HG02610 (cell line): ENCODE measurements around the gene ANKRD11.
A peak's percentile ranks its signal among the peaks of the same experiment; 100 is the strongest.
"Not testable (repeated sequence)": the region's sequence is repeated elsewhere in the genome, so short reads cannot be mapped to it uniquely, and the experiment has no call there.

Experiments used
- ATAC-seq: cut with Tn5 transposase; IDR thresholded peaks from one replicate; pipeline ENCODE4 v1.9.1; 2021; ENCODE audit warnings: mild to moderate bottlenecking, moderate library complexity; ENCODE audit not compliant: unreplicated experiment

Gene ANKRD11

DNA sequence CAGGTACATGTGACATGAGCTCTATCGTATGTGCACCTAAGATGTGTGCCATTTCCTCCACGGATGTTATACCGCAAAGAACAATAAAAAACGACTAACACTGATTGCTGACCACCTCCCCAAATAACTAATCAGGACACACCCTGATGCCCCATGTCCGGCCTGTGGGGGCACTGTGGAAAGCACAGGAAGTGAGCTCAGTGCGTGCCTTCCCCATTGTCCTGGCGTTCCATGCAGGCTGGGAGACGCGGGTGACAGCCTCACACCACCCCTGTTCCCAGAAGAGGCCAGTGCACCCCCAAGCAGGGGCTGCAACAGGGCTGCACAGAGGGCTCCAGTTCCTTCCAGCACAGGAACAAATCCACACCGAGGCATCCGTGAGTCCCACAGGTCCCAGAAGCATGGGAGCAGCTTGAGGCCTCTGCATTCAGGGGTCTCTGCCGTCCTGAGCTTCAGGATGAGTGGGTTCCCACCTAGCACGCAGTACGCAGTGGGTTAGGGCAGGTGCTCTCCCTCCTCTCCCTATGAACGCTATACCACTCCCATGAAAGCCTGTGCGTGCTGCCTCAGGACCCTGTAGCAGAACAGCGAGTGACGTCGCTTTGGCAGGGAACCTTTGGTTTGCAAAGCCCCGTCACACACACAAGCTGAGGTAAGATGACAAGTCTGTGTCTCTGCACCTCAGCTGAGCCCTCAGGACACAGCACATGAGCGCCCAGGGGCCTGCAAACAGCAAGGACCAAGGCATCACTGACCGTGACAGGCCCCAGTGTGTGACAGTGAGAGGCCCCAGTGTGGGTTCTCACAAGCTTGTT lies 155.2 kb downstream of the ANKRD11 start:
- no peak for ATAC-seq

DNA sequence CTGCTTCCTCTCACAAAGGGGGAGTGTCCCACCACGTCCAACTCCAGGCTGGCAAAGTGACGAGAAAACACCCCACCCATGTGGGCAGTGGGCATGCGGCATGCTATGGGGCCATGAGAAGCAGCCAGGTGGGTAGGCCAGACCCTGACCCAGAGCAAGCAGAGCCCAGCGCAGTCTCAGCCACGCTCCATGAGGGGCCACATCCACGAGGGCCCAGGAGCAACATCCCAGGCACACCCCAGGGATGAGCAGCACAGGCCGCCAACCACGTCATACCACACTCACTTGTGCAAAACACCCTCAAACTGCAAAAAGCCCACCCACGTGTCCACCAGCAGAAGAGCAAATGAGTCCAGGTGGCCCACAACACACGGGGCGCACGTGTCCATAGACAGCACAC lies 155.9 kb downstream of the ANKRD11 start:
- ATAC-seq, result no peak

DNA sequence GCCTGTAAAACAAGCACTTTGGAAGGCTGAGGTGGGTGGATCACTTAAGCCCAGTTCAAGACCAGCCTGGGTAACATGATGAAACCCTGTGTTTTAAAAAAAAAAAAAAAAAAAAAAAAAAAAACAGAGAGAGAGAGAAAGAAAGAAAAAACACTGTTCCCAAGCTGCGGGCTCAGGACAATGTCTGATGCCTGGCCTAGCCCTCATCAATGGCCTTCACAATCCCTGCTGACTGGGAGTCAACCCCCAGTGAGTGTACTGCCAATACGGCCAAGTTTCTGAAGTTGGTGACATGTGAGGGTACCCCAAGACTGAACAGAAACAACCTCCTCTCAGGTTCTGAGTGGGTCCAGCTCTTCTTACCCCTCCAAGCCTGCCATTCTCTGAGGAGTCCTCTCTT lies 156.3 kb downstream of the ANKRD11 start:
- ATAC-seq, result no peak

DNA sequence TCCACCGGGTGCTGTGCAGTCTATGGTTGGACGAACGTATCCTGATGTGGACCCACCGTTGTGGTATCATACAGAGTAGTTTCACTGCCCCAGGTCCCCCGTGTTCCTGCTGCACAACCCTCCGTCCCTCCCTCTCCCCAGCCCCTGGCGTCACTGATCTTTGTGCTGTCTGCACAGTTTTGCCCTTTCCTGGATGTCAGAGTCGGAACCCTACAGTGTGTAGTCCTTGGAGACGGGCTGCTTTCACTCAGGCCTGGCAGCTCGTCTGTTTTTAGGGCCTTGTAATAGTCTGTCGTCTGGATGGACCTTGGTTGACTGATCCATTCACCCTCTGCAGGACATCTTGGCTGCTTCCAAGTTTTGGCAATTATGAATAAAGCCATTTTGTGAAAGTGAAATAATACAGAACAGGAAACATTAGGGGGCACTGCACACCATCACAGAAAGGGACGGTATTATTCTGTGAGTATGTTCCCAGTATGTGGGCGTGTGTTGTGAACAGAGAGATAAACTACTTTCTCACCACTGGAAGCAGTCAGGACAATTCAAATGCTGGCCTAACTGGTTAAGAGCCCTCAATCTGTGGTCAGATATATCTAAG lies 156.9 kb downstream of the ANKRD11 start:
- not testable (repeated sequence) for ATAC-seq

DNA sequence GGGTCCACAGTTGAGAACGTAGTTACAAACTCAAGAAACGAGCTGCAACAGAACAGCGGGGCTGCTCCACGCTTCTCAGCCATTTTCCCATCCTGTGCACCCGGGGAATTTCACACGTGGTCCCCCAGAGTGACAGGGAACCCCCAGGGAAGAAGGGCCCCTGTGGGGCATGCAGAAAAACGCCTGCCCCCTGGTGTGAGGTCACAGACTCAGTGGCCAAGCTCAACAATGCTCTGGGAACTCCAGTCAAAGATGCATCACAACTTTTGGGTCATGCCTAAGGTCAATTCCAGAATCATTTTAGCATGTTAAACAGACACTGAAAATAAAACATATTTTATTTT lies 157.5 kb downstream of the ANKRD11 start:
- no peak for ATAC-seq

DNA sequence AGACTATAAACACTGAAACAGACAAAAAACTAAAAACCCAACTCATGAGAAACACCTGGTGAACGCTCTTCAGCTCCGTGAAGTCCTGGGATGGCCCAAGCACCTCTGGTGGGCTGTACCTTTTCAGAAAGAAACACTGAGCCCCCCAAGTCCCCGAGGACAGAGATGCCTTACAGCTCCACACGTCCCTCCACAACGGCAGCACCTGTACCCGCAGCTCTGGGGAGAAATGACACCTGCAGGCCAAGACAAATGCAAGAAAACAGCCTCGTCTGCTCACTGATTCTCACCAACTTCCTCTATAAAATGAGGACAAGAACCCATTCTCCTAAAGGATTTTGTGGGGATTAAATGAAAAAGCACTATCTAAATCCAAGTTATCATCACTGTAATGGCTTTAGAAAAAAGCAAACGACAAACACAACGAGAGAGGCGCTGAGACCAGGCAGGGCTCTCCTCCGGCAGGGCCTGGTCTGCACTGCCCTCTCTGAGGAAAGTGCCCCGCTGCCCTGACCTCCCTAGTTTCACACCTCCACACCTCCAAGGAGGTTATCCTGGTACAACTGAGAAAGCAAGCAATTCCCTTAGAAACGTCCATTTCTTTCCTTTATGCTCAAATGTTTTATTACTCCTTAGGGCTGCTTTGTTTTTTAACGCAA lies 158.0 kb downstream of the ANKRD11 start:
- ATAC-seq, result no peak

DNA sequence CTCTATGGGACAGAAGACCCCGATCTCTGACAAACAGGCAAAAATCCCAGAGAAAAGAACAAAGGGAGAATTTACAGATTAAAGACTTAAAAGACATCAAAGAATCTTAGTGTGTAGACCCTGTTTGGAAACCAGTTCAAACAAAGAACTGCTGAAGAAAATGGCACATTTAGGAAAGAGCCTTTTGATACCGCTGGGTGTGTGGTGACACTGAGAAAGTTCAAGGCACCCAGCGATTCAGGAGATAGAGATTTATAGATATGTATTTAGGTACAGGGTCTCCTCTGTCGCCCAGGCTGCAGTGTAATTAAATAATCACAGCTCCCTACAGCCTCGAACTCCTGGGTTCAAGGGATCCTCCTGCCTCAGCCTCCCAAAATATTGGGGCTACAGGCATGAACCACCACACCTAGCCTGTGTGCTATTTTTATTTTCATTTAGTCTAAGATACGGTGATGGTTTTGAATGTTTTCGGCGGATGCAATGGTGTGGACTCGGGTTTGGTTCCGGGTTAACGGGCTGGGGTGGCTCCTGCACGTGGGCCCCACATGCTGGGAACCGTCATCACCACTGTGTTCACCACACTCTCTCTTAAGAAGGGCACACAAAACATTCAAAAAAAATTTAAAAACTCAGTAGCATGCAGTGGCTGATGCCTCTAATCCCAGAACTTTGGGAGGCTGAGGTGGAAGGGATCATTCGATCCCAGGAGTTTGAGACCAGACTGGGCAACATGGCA lies 158.8 kb downstream of the ANKRD11 start:
- no peak for ATAC-seq

DNA sequence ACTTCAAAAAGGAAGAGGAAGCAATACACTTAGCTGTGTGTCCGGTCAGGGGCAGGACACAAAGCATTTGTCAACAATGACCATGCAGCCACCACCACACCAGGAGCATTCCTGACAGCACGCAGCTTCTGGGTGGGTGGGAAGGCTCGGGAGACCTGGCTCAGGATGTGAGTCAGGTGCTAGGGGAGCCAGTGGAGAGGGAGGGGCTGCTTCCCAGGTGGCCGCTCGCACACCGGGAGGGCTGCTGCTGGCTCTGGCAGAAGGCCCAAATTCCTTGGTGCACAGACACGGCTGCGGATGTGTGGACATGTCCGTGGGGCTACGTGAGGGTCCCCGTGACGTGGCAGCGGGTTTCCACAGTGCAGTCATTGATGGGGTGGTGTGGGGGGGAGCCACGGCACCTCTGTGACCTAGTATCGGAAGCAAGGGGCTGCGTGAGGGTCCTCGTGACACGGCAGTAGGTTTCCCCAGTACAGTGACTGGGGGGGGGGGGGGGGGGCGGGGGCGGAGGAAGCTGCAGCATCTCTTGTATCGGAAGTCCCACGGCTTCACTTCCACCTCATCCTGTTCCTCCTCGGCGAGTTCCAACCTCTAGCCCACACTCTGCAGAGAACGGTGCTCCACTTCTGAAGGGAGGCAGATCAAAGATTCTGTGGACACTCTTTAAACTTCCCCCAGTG lies 160.0 kb downstream of the ANKRD11 start:
- ATAC-seq, result no peak

DNA sequence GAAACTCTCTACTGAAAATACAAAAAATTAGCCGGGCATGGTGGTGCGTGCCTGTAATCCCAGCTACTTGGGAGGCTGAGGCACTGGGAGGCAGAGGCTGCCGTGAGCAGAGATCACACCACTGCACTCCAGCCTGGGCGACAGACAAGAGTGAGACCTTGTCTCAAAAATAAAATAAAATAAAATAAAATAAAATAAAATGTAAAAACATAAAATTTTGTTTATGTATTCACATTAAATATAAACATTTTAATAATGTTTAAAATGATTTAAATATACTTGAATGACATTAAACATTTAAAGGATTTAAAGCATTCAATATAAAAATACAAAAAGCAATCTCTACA lies 160.6 kb downstream of the ANKRD11 start:
- not testable (repeated sequence) for ATAC-seq

DNA sequence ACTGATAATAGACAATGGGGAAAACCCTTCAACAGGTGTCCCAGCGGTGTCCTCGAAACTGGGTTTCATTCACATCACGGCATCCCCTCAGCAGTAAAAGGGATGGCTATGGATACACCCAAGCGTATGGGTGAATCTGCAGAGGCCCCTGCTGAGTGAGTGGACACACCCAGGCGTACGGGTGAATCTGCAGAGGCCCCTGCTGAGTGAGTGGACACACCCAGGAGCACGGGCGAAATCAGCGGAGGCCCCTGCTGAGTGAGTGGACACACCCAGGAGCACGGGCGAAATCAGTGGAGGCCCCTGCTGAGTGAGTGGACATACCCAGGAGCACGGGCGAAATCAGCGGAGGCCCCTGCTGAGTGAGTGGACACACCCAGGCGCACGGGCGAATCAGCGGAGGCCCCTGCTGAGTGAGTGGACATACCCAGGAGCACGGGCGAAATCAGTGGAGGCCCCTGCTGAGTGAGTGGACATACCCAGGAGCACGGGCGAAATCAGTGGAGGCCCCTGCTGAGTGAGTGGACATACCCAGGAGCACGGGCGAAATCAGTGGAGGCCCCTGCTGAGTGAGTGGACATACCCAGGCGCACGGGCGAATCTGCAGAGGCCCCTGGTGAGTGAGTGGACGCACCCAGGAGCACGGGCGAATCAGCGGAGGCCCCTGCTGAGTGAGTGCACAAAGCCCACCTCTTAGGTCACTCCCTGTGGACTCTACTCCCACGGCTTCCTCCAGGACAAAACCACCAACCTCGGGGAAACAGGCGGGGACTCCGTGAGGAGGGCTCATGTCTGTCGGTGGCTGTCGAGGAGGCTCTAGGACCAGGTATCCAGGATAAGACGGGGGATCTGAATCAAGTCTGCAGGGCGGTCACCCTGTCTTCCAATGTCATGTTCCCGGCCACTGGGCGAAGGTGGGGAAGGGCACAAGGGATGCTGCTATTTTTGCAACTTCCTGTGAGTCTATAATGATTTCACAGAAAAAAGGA lies 161.7 kb downstream of the ANKRD11 start:
- ATAC-seq, result not testable (repeated sequence)

DNA sequence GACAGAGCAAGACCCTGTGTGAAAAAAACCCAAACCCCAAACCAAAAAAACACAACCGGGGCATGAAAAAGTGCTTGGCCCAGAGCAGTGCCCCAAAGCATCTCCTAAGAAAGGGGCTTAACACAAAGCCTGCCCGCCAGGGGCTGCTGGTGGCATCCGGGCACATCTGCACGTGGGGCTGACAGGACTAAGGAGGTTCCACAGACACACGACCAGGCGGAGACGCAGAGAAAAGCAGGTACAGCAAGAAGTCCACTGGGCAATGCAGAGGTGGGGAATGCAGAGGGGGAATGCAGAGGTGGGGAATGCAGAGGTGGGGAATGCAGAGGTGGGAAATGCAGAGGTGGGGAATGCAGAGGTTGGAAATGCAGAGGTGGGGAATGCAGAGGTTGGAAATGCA lies 163.6 kb downstream of the ANKRD11 start:
- ATAC-seq, result no peak

DNA sequence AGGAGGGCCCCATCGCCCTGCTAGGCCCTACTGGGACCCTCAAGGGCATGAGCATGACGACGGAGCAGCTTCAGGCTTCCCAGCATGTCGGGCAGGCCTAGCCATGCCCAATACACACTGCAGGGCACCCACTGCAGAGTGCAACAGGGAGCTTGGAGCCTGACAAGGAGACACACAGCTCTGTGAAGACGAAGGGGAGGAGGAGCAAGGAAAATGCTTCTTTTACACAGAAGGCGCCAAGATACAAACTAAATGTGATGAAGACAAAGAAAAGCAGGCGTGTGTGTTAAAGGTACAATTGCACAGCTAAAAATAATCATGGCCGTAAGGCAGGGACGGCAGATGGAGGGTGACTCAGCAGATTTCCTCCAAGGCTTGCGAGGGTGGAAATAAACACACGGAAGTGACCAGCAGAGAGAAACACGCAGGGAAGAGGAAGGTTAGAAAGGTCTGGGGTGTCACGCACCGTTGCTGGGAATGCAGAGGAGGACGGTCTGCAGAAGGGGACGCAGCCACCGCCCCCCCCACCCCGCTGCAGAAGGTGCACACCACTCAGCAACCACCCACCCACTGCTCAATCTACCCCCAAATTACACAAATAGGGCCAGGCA lies 164.4 kb downstream of the ANKRD11 start:
- ATAC-seq, result no peak

DNA sequence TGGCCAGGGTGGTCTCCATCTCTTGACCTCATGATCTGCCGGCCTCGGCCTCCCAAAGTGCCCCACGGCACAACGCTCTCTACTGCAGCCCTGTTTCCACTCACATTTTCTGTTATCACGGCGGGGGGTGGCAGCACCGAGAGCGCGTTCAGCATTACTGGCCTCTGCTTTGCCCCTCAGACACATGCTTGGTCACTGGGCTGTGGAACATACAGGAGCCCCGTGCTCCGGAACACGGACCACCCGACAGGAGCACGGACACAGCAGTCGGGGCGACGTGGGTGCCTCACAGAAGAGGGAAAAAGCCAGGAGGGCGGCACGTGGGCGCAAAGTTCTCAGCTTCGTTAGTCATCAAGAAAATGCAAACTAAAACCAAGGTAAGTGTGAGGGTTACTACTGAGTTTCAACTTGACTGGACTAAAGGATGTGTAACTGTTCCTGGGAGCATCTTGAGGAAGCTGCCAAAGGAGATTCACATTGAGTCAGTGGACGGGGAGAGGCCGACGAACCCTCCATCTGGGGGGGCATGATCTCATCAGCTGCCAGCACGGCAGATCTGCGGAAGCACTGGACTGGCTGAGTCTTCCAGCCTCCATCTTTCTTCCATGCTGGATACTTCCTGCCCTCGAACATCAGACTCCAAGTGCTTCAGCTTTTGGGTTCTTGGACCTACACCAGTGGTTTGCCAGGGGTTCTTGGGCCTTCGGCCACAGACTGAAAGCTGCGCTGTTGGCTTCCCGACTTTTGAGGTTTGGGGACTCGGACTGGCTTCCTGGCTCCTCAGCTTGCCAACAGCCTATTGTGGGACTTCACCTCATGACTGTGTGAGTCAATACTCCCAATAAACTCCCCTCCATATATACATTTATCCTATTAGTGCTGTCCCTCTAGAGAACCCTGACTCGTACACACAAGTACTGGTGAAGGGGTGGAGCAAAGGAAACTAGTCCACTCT lies 166.0 kb downstream of the ANKRD11 start:
- peak; percentile 53 for ATAC-seq

DNA sequence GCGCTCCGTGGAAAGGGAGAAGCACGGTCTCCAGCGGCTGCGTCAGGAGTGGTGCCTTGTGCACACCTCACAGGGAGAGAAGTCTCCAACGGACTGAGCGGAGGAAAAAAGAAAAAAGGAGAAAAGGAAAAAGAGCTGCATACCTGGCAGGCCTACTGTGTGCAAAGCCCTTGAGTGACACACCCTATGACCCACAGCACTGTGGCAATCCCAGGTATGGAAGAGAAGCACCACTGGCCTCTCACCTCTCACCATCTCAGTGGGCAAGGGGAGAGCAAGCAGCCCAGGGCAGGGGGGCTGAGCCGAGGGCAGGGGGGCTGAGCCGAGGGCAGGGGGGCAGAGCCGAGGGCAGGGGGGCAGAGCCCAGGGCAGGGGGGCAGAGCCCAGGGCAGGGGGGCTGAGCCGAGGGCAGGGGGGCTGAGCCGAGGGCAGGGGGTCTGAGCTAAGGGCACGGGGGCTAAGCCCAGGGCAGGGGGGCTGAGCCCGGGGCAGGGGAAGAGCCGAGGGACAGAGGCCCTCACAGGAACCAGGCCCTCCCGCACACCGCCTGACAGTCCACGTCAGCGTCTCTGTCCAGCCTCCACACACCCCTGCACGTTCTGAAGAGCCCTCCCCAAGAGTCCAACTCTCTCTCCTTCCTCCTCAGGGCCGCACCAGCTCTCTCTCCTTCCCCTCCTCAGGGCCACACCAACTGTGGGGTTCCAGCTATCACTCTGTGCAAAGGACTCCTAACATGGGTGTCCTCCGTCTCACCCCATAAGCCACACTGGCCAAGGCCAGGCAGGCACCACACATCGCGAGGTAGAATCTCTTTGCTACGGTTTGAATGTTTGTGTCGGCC lies 167.0 kb downstream of the ANKRD11 start:
- no peak for ATAC-seq

DNA sequence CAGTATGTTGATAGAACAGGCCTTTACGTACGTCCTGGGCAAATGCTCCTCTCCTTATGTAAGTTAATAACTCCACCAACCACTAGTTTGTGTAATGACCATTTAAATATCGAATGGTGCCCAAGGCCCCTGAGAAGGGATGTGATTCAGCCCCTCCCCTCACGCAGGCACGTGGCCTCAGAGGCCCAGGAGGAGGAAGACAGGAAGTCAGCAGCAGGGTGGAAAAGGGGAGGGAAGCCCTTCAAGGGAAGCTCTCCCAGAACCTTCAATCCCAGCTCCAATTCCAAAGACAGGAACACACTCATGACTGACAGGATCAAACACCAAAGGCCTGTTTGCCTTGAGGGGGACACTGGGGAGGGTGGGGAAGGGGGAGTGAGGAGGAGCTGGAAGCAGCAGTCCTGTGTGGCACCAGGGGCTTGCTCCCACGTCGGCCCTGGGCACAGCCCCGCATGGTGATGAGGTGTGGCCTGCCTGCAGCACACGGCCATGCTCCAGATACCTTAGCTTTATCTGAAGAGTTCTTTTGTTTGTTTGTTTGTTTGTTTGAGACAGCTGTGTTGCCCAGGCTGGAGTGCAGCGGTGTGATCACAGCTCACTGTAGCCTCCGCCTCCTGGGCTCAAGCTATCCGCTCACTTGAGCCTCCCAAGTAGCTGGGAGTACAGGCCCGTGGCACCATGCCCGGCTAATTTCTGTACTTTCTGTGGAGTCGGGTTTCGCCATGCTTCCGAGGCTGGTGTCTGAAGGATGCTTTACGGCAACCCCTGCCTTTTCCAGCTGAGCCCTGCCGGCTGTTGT lies 167.8 kb downstream of the ANKRD11 start:
- ATAC-seq, result no peak

DNA sequence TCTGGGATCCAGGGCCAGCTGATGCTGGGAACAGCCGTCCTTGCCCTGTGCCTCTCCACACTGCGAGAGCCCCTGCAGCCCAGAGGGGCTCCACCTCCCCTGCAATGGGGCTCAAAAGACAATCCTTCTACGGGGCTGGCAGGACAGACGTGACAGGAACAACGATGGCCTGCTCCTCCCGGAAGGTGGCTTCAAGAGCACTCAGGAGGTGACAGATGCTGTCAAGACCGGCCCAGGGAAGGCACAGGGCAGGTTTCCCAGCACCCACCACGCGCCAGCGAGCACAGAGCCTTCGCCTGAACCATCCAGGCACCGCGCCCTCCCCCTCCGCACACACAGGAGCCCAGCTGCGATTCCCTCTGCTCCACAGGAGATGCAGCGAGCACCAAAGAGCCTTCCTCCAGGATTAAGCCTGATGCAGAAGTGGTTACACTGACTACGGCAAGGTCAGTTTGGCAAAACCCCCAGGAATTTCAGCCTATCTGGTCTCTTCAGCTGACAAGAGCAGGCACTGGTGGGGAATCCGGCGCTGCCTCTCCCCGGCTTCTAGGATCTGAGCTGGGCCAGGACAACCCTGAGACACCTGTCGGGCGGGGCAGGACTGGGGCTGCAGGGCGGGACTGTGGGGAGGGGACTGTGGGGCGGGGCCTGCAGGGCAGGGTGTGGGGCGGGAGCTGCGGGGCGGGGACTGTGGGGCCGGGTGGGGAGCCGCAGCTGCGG lies 169.4 kb downstream of the ANKRD11 start:
- no peak for ATAC-seq
